Measurements from ENCODE around the gene OTUD7B. TPM values are rescaled to one million over a fixed set of nuclear protein-coding genes. Genes with fewer than 3 reads are reported as not detected.

Gene OTUD7B
- total and polyA plus RNA-seq, 2 of the 8 experiments (the other 6 are each of a cell fraction or from before 2014, with no cell fraction given): 4.2 to 21.5 TPM

GRCh38 chr1:150008699-150009098 is 1.8 kb downstream of the OTUD7B start (continued):
- TF ChIP-seq HDAC2 (IDR thresholded peaks at IDR 0.05; ENCODE audit: borderline replicate concordance in 1 of 2, low read depth in 2 of 2, low read length in 2 of 2) (no peak), ATF3 (IDR thresholded peaks at IDR 0.05; ENCODE audit: insufficient read depth, low read depth, low read length) (no peak), RBBP5 (IDR thresholded peaks at IDR 0.05; ENCODE audit: borderline replicate concordance, low read depth, low read length) (no peak)

Measured in H1 (cell line).